GM21528 (cell line): ENCODE data around the gene SMG6.
"Not testable (repeated sequence)": the region's sequence is repeated elsewhere in the genome, so short reads cannot be mapped to it uniquely, and the experiment has no call there.

Experiments used
- ATAC-seq: cut with Tn5 transposase; IDR thresholded peaks from one replicate; pipeline ENCODE4 v1.9.1; 2021; ENCODE audit warnings: mild to moderate bottlenecking, moderate library complexity; ENCODE audit not compliant: unreplicated experiment, low FRiP score

Gene SMG6

GRCh38 chr17:2264067-2264860, 39.3 kb downstream of the SMG6 start:
- ATAC-seq = no peak

- ATAC-seq = no peak
Observed at GRCh38 chr17:2263183-2264066, 40.2 kb downstream of the SMG6 start.

GRCh38 chr17:2262135-2262587, 41.4 kb downstream of the SMG6 start:
- ATAC-seq = no peak

- peak; percentile 75 for ATAC-seq
Observed at GRCh38 chr17:2259769-2260536, 43.6 kb downstream of the SMG6 start.

- not testable (repeated sequence) for ATAC-seq
Observed at GRCh38 chr17:2258830-2259229, 44.8 kb downstream of the SMG6 start.

- ATAC-seq = no peak
Observed at GRCh38 chr17:2253768-2254406, 49.7 kb downstream of the SMG6 start.

GRCh38 chr17:2253362-2253761, 50.2 kb downstream of the SMG6 start:
- ATAC-seq = no peak

- no peak for ATAC-seq
Observed at GRCh38 chr17:2251098-2251497, 52.5 kb downstream of the SMG6 start.

GRCh38 chr17:2250140-2251095, 53.2 kb downstream of the SMG6 start:
- no peak for ATAC-seq

GRCh38 chr17:2247005-2247404, 56.6 kb downstream of the SMG6 start:
- ATAC-seq = no peak

GRCh38 chr17:2244545-2245525, 58.8 kb downstream of the SMG6 start:
- ATAC-seq = no peak

GRCh38 chr17:2243953-2244352, 59.6 kb downstream of the SMG6 start:
- no peak for ATAC-seq

GRCh38 chr17:2241823-2242222, 61.8 kb downstream of the SMG6 start:
- no peak for ATAC-seq

GRCh38 chr17:2240541-2240940, 63.0 kb downstream of the SMG6 start:
- ATAC-seq = no peak

GRCh38 chr17:2239882-2240430, 63.6 kb downstream of the SMG6 start:
- ATAC-seq = peak; percentile 65

- no peak for ATAC-seq
Observed at GRCh38 chr17:2239170-2239551, 64.4 kb downstream of the SMG6 start.

- ATAC-seq = peak; percentile 59
Observed at GRCh38 chr17:2238432-2239169, 65.0 kb downstream of the SMG6 start.
